Embryonic facial prominence (tissue), 1 donor: ENCODE measurements around the gene OR2T35.
"Not testable (repeated sequence)": the region's sequence is repeated elsewhere in the genome, so short reads cannot be mapped to it uniquely, and the experiment has no call there.

ENCODE experiments used
- DNase-seq: peaks from one replicate; pipeline ENCODE4 v3.0.0-alpha.2; 2016; ENCODE audit errors: extremely low spot score

The OR2T35 gene

GRCh38 chr1:248645178-248645577 is at the start of gene OR2T35:
Gene OR2T35, minus strand, starts transcription at chr1:248645278. Its CDS starts 6,020 bp downstream, at chr1:248639258.
- not testable (repeated sequence) for DNase-seq

GRCh38 chr1:248691567-248692155 is 46.6 kb upstream of the OR2T35 start:
- DNase-seq: no peak

GRCh38 chr1:248688527-248689298 is 43.6 kb upstream of the OR2T35 start:
- no peak for DNase-seq

- no peak for DNase-seq
Observed at GRCh38 chr1:248686815-248687214, 41.7 kb upstream of the OR2T35 start.

GRCh38 chr1:248681651-248682050 is 36.6 kb upstream of the OR2T35 start:
- no peak for DNase-seq

- DNase-seq: no peak
Observed at GRCh38 chr1:248670003-248670402, 24.9 kb upstream of the OR2T35 start.

- DNase-seq: not testable (repeated sequence)
Observed at GRCh38 chr1:248663453-248664328, 18.6 kb upstream of the OR2T35 start.

GRCh38 chr1:248656797-248657196 is 11.7 kb upstream of the OR2T35 start:
- not testable (repeated sequence) for DNase-seq

- DNase-seq: not testable (repeated sequence)
Observed at GRCh38 chr1:248655354-248655753, 10.3 kb upstream of the OR2T35 start, which contains the start of gene OR2T27. Gene OR2T27, minus strand, starts transcription at chr1:248655528. Its CDS starts 4,644 bp downstream, at chr1:248650884.

- DNase-seq: not testable (repeated sequence)
Observed at GRCh38 chr1:248648770-248649536, 3.9 kb upstream of the OR2T35 start.

- not testable (repeated sequence) for DNase-seq
Observed at GRCh38 chr1:248642971-248643651, 2.0 kb downstream of the OR2T35 start.

GRCh38 chr1:248641583-248641982 is 3.5 kb downstream of the OR2T35 start:
- not testable (repeated sequence) for DNase-seq

GRCh38 chr1:248640906-248641305 is 4.2 kb downstream of the OR2T35 start:
- DNase-seq: not testable (repeated sequence)

- DNase-seq: not testable (repeated sequence)
Observed at GRCh38 chr1:248639652-248640051, 5.4 kb downstream of the OR2T35 start.

- DNase-seq: not testable (repeated sequence)
Observed at GRCh38 chr1:248636612-248637011, 8.5 kb downstream of the OR2T35 start.

- DNase-seq: not testable (repeated sequence)
Observed at GRCh38 chr1:248634991-248635390, 10.1 kb downstream of the OR2T35 start, which contains the start of gene OR2T11. Gene OR2T11, minus strand, starts transcription at chr1:248635091. Its CDS starts 7,963 bp downstream, at chr1:248627128.

- no peak for DNase-seq
Observed at GRCh38 chr1:248631354-248632008, 13.6 kb downstream of the OR2T35 start.

- DNase-seq: no peak
Observed at GRCh38 chr1:248630551-248630950, 14.5 kb downstream of the OR2T35 start.

GRCh38 chr1:248627971-248628844 is 16.9 kb downstream of the OR2T35 start:
- DNase-seq: no peak
